H1 (cell line): Measurements from ENCODE around the gene FMNL2. TPM values are rescaled to one million over a fixed set of nuclear protein-coding genes. Genes with fewer than 3 reads are reported as not detected.

ENCODE experiments used
- CTCF ChIA-PET: fragments of 300-600 bp; sonication (Branson Sonifier 250); formaldehyde crosslinking; loops from one replicate; lab custom pipeline; 2021; ENCODE audit not compliant: partially characterized antibody; lab: Charles Lee
- POLR2A ChIA-PET: fragments of 300-600 bp; sonication (Branson Sonifier 250); formaldehyde crosslinking; loops from one replicate; lab custom pipeline; 2021; ENCODE audit warnings: inconsistent platforms; ENCODE audit not compliant: partially characterized antibody; lab: Charles Lee
- DNase-seq, 2 experiments: peaks; one replicate each; pipeline versions ENCODE4 v3.0.0 to v3.0.0-alpha.2; 2010 to 2022; ENCODE audit warnings: low spot score in 2 of 2, low read depth in 1 of 2, mixed read lengths in 1 of 2
- FAIRE-seq: peaks from 2 replicates; lab custom pipeline; 2011; peaks lifted over from hg19 to GRCh38; lab: Jason Lieb, UNC
- H2AFZ ChIP-seq: 2 replicates; pipeline ENCODE4 v1.8.1; 2012; ENCODE audit warnings: low read length, inconsistent platforms
- H2AK5ac ChIP-seq: 2 replicates; pipeline ENCODE4 v1.6.1; 2013; ENCODE audit warnings: low read depth, low read length
- H2BK120ac ChIP-seq: replicated peaks from 2 replicates; pipeline ENCODE3; 2013; ENCODE audit warnings: low read depth, low read length, inconsistent platforms
- H2BK12ac ChIP-seq: 2 replicates; pipeline ENCODE4 v1.6.1; 2013; ENCODE audit warnings: low read depth, low read length
- H2BK15ac ChIP-seq: 2 replicates; pipeline ENCODE4 v1.6.1; 2013; ENCODE audit warnings: low read length
- H2BK20ac ChIP-seq: 2 replicates; pipeline ENCODE4 v1.6.1; 2013; ENCODE audit warnings: low read length
- H2BK5ac ChIP-seq: 2 replicates; pipeline ENCODE4 v1.6.1; 2013; ENCODE audit warnings: low read depth, low read length
- H3K14ac ChIP-seq: 2 replicates; pipeline ENCODE4 v1.6.1; 2013; ENCODE audit warnings: inconsistent platforms; ENCODE audit not compliant: insufficient read length
- H3K18ac ChIP-seq: 2 replicates; pipeline ENCODE4 v1.6.1; 2013; ENCODE audit warnings: low read length; ENCODE audit errors: extremely low read depth
- H3K23ac ChIP-seq: 2 replicates; pipeline ENCODE4 v1.6.1; 2013; ENCODE audit warnings: inconsistent platforms; ENCODE audit not compliant: insufficient read length
- H3K23me2 ChIP-seq: 2 replicates; pipeline ENCODE4 v1.6.1; 2013; ENCODE audit warnings: low read depth, low read length
- H3K27ac ChIP-seq: 2 replicates; pipeline ENCODE4 v1.6.1; 2011; ENCODE audit warnings: low read depth, low read length, inconsistent platforms
- H3K27me3 ChIP-seq, 4 experiments: replicated peaks in 1 of 4; 1 replicate in 1 of 4; 2 replicates in 3 of 4; pipeline versions ENCODE4 v1.6.1 to v1.8.1; 2011 to 2013; ENCODE audit warnings: low read length in 3 of 4, mild to moderate bottlenecking in 3 of 4, inconsistent platforms in 2 of 4, mixed read lengths in 2 of 4, moderate library complexity in 1 of 4; ENCODE audit not compliant: control insufficient read depth in 3 of 4, insufficient read depth in 3 of 4; ENCODE audit errors: extremely low read depth in 1 of 4
- H3K36me3 ChIP-seq, 4 experiments: 2 replicates each; pipeline versions ENCODE4 v1.6.1 to v1.8.1; 2011 to 2013; ENCODE audit warnings: mild to moderate bottlenecking in 4 of 4, low read length in 3 of 4, moderate library complexity in 2 of 4, control low read depth in 1 of 4, inconsistent platforms in 1 of 4; ENCODE audit not compliant: insufficient read depth in 4 of 4, control insufficient read depth in 2 of 4
- H3K4ac ChIP-seq: replicated peaks from 2 replicates; pipeline ENCODE3; 2013; ENCODE audit warnings: low read length, low read depth, mixed read lengths, inconsistent platforms; ENCODE audit not compliant: insufficient read length
- H3K4me1 ChIP-seq, 4 experiments: replicated peaks in 1 of 4; 1 replicate in 1 of 4; 2 replicates in 3 of 4; pipeline versions ENCODE4 v1.6.1 to v1.8.1; 2011 to 2013; ENCODE audit warnings: low read length in 3 of 4, inconsistent platforms in 2 of 4, mixed read lengths in 1 of 4; ENCODE audit not compliant: insufficient read depth in 4 of 4, control insufficient read depth in 3 of 4
- H3K4me2 ChIP-seq, 2 experiments: 2 replicates each; pipeline versions ENCODE4 v1.6.1 to v1.8.1; 2011 to 2013; ENCODE audit warnings: low read depth in 2 of 2, low read length in 2 of 2, control low read depth in 1 of 2, inconsistent platforms in 1 of 2, mild to moderate bottlenecking in 1 of 2; ENCODE audit not compliant: insufficient read depth in 1 of 2
- H3K4me3 ChIP-seq, 4 experiments: fragments of 200-600, 300-600 bp in 1 of 4; sonication (generic), shearing (Covaris generic), sonication (Bioruptor Twin) in 1 of 4; 2 replicates each; pipeline versions ENCODE4 v1.5.1 to v1.8.1; 2011 to 2016; ENCODE audit warnings: low read length in 4 of 4, low read depth in 3 of 4, control low read depth in 2 of 4, inconsistent platforms in 2 of 4, mild to moderate bottlenecking in 2 of 4, mixed read lengths in 1 of 4, moderate library complexity in 1 of 4; ENCODE audit not compliant: insufficient read depth in 2 of 4; ENCODE audit errors: extremely low read depth in 1 of 4
- H3K56ac ChIP-seq: replicated peaks from 2 replicates; pipeline ENCODE3; 2013; ENCODE audit warnings: low read depth, mild to moderate bottlenecking, mixed read lengths, low read length, inconsistent platforms; ENCODE audit not compliant: insufficient read length
- H3K79me1 ChIP-seq: 2 replicates; pipeline ENCODE4 v1.6.1; 2013; ENCODE audit warnings: low read depth, low read length, control low read depth
- H3K79me2 ChIP-seq, 2 experiments: 2 replicates each; pipeline versions ENCODE4 v1.6.1 to v1.8.1; 2012 to 2013; ENCODE audit warnings: low read length in 2 of 2, mild to moderate bottlenecking in 2 of 2, inconsistent platforms in 1 of 2; ENCODE audit not compliant: insufficient read depth in 2 of 2, control insufficient read depth in 1 of 2
- H3K9ac ChIP-seq, 4 experiments: replicated peaks in 1 of 4; 1 replicate in 1 of 4; 2 replicates in 3 of 4; pipeline versions ENCODE4 v1.6.1 to v1.8.1; 2011 to 2013; ENCODE audit warnings: low read depth in 3 of 4, low read length in 3 of 4, control low read depth in 2 of 4, mild to moderate bottlenecking in 2 of 4, moderate library complexity in 2 of 4, inconsistent platforms in 1 of 4; ENCODE audit errors: extremely low read depth in 1 of 4
- H3K9me3 ChIP-seq, 2 experiments: 2 replicates each; pipeline versions ENCODE4 v1.6.1 to v1.8.1; 2012 to 2013; ENCODE audit warnings: mild to moderate bottlenecking in 2 of 2, moderate library complexity in 2 of 2, control low read depth in 1 of 2, inconsistent platforms in 1 of 2, low read depth in 1 of 2, low read length in 1 of 2, mixed read lengths in 1 of 2; ENCODE audit not compliant: insufficient read depth in 2 of 2
- H4K20me1 ChIP-seq, 2 experiments: replicated peaks in 1 of 2; 2 replicates each; pipeline versions ENCODE3 to v1.8.1; 2011 to 2013; ENCODE audit warnings: inconsistent platforms in 2 of 2, low read length in 2 of 2, mild to moderate bottlenecking in 1 of 2; ENCODE audit not compliant: insufficient read depth in 2 of 2, control insufficient read depth in 1 of 2
- H4K5ac ChIP-seq: 2 replicates; pipeline ENCODE4 v1.6.1; 2013; ENCODE audit warnings: low read length, low read depth, mixed read lengths, inconsistent platforms; ENCODE audit not compliant: insufficient read length
- H4K8ac ChIP-seq: 2 replicates; pipeline ENCODE4 v1.8.0; 2013; ENCODE audit warnings: mild to moderate bottlenecking, moderate library complexity, low read length, inconsistent platforms; ENCODE audit not compliant: insufficient read depth; ENCODE audit errors: extremely low read depth
- H4K91ac ChIP-seq: replicated peaks from 2 replicates; pipeline ENCODE3; 2013; ENCODE audit warnings: low read length, mixed read lengths, inconsistent platforms; ENCODE audit not compliant: insufficient read length
- ASH2L ChIP-seq: fragments of 200-600, 300-600 bp; sonication (generic); IDR thresholded peaks from one replicate; pipeline ENCODE4 v1.7.1; 2017; ENCODE audit warnings: low read length
- ATF3 ChIP-seq: IDR thresholded peaks from 2 replicates; pipeline ENCODE4 v1.6.1; 2011; ENCODE audit warnings: low read depth, mild to moderate bottlenecking, low read length; ENCODE audit not compliant: insufficient read depth
- BACH1 ChIP-seq: IDR thresholded peaks from 2 replicates; pipeline ENCODE4 v1.6.1; 2012; ENCODE audit warnings: low read length, improper control_type of control experiment
- BRCA1 ChIP-seq: IDR thresholded peaks from 2 replicates; pipeline ENCODE4 v1.6.1; 2012; ENCODE audit warnings: low read depth, low read length, improper control_type of control experiment
- CBX5 ChIP-seq: fragments of 300-800, 300-1000 bp; sonication (generic); IDR thresholded peaks from 2 replicates; pipeline ENCODE4 v1.7.1; 2016; ENCODE audit warnings: antibody characterized with exemption, low read length, low read depth
- E2F6 ChIP-seq: IDR thresholded peaks from 2 replicates; pipeline ENCODE4 v1.6.1; 2012; ENCODE audit warnings: inconsistent platforms
- EP300 ChIP-seq, 2 experiments: IDR thresholded peaks; 1 replicate in 1 of 2; 2 replicates in 1 of 2; pipeline ENCODE4 v1.6.1; 2011 to 2012; ENCODE audit warnings: low read depth in 2 of 2, low read length in 2 of 2, mild to moderate bottlenecking in 2 of 2, borderline replicate concordance in 1 of 2, inconsistent platforms in 1 of 2, moderate library complexity in 1 of 2
- HDAC2 ChIP-seq, 2 experiments: fragments of 300-600 bp in 1 of 2; sonication (generic) in 1 of 2; IDR thresholded peaks; 2 replicates each; pipeline ENCODE4 v1.6.1; 2011 to 2012; ENCODE audit warnings: low read depth in 2 of 2, low read length in 2 of 2, mild to moderate bottlenecking in 2 of 2, moderate library complexity in 2 of 2, borderline replicate concordance in 1 of 2, inconsistent platforms in 1 of 2
- KDM1A ChIP-seq: fragments of 200-600, 300-600 bp; sonication (generic); IDR thresholded peaks from 2 replicates; pipeline ENCODE4 v1.7.1; 2016; ENCODE audit warnings: mild to moderate bottlenecking, low read length, borderline replicate concordance
- POLR2AphosphoS5 ChIP-seq: IDR thresholded peaks from 2 replicates; pipeline ENCODE4 v1.6.1; 2011; ENCODE audit warnings: low read depth, low read length
- RNF2 ChIP-seq: fragments of 200-900, 300-1000 bp; sonication (generic); IDR thresholded peaks from 2 replicates; pipeline ENCODE4 v1.7.1; 2016; ENCODE audit warnings: borderline replicate concordance, low read depth, mild to moderate bottlenecking, antibody characterized with exemption, low read length; ENCODE audit not compliant: poor library complexity, severe bottlenecking; ENCODE audit errors: missing control alignments
- YY1 ChIP-seq: IDR thresholded peaks from 2 replicates; pipeline ENCODE4 v1.6.1; 2011; ENCODE audit warnings: low read depth, mild to moderate bottlenecking, low read length
- polyA plus RNA-seq, 7 experiments: library from polyadenylated mRNA; depleted of rRNA in 3 of 7; stranded (reverse) in 5 of 7; unstranded in 2 of 7; fragments of >200 nt in 5 of 7; fragments of 200-250 nt in 2 of 7; gene quantifications; 1 replicate in 5 of 7; 2 replicates in 1 of 7; 4 replicates in 1 of 7; pipeline versions ENCODE4 v1.2.1 to v1.2.3, GENCODE V29; 2011 to 2013; ENCODE audit warnings: missing spikeins in 2 of 7, mixed read lengths in 2 of 7
- total RNA-seq: library from RNA; stranded (reverse); fragmentation: NEBNext Ultra II Directional; extraction: Animal tissue kit (Norgen Biotek cat#: 25700); gene quantifications from 2 replicates; pipeline ENCODE4 v1.2.1, GENCODE V29; 2021

Gene FMNL2
- total and polyA plus RNA-seq, 2 of the 8 experiments (the other 6 are each of a cell fraction or from before 2014, with no cell fraction given): 15.5 to 45.1 TPM

- H4K20me1 ChIP-seq: no peaks in the 10 kb centered on the region
- no peak overlapping the region for H3K14ac ChIP-seq
- DNase-seq (no peak), FAIRE-seq (no peak)
- H3K79me2 ChIP-seq: peaks cover 0 to 42% of the 10 kb centered on the region in 2 experiments; a peak in 2 of 4 replicates
- no peak overlapping the region for H3K18ac ChIP-seq
- no peak overlapping the region for H3K9ac ChIP-seq
- no peak overlapping the region for H2AK5ac ChIP-seq
- H3K56ac ChIP-seq: no peak overlapping the region
- H2BK120ac ChIP-seq: no peak overlapping the region
- H2BK5ac ChIP-seq: no peak overlapping the region
- H3K23me2 ChIP-seq: no peaks in the 10 kb centered on the region
- no peak overlapping the region for H4K8ac ChIP-seq
- no peaks in the 10 kb centered on the region; a peak in 1 of 8 replicates for H3K36me3 ChIP-seq
- H3K4ac ChIP-seq: no peak overlapping the region
- POLR2A ChIA-PET: no interaction called here
- H3K4me3 ChIP-seq: no peak overlapping the region
- no peak overlapping the region for H2BK12ac ChIP-seq
- no peak overlapping the region for H3K4me2 ChIP-seq
- CTCF ChIA-PET: interaction anchor here (0.6 kb wide), 1 partner anchor 65 kb away, joined by 5 read pairs; no protein-coding TSS in a partner anchor
- peaks cover 2% of the 10 kb centered on the region; the same call in 1 of the 2 replicates for H3K79me1 ChIP-seq
- no peak overlapping the region for H4K91ac ChIP-seq
- no peak overlapping the region for H2BK20ac ChIP-seq
- no peak overlapping the region for H2BK15ac ChIP-seq
- H2AFZ ChIP-seq: no peak overlapping the region
- no peaks in the 10 kb centered on the region for H3K9me3 ChIP-seq
- no peak overlapping the region for H4K5ac ChIP-seq
- peaks cover 0 to 6% (median under 1%) of the 10 kb centered on the region in 4 experiments; a peak in 2 of 7 replicates for H3K4me1 ChIP-seq
- TF ChIP-seq POLR2AphosphoS5: no peak
- TF ChIP-seq YY1: no peak
- TF ChIP-seq ATF3: no peak
- no peak for TF ChIP-seq KDM1A
- no peak for TF ChIP-seq BRCA1
- no peak for TF ChIP-seq EP300 (IDR thresholded peaks at IDR 0.05; ENCODE audit: borderline replicate concordance in 1 of 2, low read depth in 2 of 2, low read length in 2 of 2)
- no peak for TF ChIP-seq CBX5
- TF ChIP-seq ASH2L: no peak
- no peak for TF ChIP-seq RNF2
- no peak for TF ChIP-seq E2F6
- no peak for TF ChIP-seq HDAC2 (IDR thresholded peaks at IDR 0.05; ENCODE audit: borderline replicate concordance in 1 of 2, low read depth in 2 of 2, low read length in 2 of 2)
- no peak for TF ChIP-seq BACH1
- no peaks in the 10 kb centered on the region for H3K27me3 ChIP-seq
- H3K23ac ChIP-seq: no peak overlapping the region
- H3K27ac ChIP-seq: no peak overlapping the region
These were observed 185.8 kb downstream of the FMNL2 start for GRCh38 chr2:152520759-152521158.
